Epidermal melanocyte (primary cell): ENCODE measurements around the gene KRT3.
"Not testable (repeated sequence)": the region's sequence is repeated elsewhere in the genome, so short reads cannot be mapped to it uniquely, and the experiment has no call there.

Source experiments
- DNase-seq: peaks from one replicate; pipeline ENCODE4 v3.0.0; 2011; ENCODE audit warnings: low spot score; ENCODE audit not compliant: insufficient read length

Gene KRT3

DNA sequence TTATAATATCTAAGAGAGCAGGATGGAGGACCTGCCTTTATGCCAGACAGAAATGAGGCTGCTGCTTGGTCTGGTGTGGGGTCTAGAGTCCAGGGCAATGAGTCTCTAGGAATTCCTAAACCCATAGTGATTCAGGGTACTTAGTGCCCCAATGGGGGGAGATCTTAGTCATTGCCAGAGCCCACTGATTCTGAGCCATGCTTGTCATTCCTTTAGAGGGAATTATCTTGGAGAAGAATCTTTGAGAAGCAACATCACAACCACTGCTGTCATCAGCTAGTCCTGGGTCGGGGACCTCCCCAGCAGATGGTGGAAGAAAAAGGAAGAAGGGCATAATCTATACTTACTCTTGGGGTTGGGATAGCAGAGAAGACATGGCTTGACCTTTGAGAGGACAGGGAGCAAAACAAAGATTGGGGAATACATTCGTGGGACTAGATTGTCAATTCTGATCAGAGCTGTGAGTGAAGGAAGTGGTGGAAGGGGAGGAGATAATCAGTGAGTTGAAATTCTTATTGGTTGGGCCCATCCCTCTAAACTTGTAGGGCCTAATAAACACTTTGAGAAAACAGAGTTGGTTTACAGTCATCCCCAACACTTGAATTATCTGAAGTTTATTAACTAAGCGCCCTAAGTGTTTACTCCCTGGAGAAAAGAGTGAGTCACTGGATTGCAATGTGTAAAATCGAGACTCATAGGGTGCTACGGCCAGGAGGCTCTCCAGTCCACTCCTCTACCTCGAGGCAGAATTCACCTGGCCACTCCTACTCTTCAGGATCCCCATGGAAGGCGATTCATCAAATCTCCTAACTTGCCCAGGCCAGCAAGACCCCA, 3.0 kb upstream of the KRT3 start:
- no peak for DNase-seq

GRCh38 chr12:52798003-52798670, 2.2 kb upstream of the KRT3 start:
- no peak for DNase-seq

DNA sequence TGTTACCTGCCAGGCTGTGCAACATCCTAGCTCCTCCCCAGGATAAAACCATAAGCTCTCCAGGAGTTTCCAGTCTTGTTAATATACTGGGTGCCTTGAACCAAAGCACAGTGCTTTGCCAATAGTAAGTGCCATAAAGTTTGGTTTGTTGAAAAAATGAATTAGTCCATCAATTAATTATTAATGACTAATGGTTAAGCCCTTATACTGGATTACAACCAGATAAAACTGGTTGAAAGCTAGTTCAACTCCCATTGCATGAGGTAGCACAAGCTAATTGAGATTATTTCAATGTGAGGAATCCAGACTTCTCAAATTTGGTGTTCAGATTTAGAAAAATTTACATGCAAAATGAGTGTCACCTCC, 1.6 kb upstream of the KRT3 start:
- DNase-seq: no peak

GRCh38 chr12:52796839-52797528, 1.1 kb upstream of the KRT3 start:
- no peak for DNase-seq

- DNase-seq: no peak
Measured at GRCh38 chr12:52796429-52796794, 495 bp upstream of the KRT3 start.

DNA sequence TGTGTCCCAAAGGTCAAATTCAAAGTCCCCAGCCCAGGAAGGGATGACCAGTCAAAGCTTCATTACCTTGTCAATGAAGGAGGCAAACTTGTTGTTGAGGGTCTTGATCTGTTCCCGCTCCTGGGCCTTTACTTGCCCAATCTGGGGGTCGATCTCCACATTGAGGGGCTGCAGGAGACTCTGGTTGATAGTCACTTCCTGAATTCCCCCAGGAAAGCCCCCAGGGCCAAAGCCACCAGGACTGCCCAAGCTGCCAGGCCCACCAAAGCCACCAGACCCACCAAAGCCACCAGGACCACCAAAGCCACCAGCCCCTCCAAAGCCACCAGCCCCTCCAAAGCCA, 614 bp downstream of the KRT3 start:
- DNase-seq: not testable (repeated sequence)

DNA sequence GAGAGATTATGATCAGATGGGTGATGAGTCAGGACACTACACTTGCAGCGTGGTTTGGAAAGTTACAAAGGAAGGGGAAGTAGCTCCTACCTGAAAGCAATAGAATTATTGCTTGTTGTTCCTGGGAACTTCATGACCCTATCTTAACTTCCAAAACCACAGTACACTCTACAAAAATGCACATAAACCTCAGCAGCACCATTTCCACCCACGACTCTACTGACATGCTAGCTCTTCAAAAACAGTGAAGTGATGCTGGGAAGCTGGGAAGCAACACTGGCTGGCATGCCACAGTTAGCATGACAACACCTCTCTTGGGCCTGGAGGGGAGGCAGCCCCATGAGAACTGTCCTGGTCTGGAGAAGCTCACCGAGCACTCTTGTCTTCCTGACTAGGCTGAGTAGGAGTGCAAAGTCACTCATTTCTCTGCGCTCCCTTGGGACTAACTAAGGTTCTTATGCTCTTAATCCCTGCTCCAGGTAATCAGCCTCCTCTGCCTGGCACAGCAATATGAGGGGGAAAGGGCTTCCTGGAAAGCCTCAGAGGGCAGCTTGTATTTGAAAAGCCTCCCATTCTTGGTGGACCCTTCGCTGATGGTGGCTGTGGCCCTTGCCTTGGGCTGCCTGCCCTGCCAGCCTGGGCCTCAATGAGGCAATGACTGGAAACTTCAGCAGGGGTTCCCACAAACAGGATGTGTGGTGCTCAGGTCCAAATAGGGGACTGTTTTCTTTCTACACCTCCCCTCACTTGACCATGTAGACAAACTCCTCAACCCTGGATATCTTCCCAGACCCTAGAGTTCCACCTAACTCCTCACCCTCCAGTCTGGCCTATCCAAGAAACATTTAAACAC, 1.2 kb downstream of the KRT3 start:
- DNase-seq: no peak

GRCh38 chr12:52792185-52793029, 3.5 kb downstream of the KRT3 start:
- DNase-seq: no peak

GRCh38 chr12:52791271-52792184, 4.4 kb downstream of the KRT3 start:
- DNase-seq: no peak

- DNase-seq: no peak
Measured at GRCh38 chr12:52790427-52791270, 5.3 kb downstream of the KRT3 start.

- DNase-seq: no peak
Measured at GRCh38 chr12:52789637-52790426, 6.1 kb downstream of the KRT3 start.

DNA sequence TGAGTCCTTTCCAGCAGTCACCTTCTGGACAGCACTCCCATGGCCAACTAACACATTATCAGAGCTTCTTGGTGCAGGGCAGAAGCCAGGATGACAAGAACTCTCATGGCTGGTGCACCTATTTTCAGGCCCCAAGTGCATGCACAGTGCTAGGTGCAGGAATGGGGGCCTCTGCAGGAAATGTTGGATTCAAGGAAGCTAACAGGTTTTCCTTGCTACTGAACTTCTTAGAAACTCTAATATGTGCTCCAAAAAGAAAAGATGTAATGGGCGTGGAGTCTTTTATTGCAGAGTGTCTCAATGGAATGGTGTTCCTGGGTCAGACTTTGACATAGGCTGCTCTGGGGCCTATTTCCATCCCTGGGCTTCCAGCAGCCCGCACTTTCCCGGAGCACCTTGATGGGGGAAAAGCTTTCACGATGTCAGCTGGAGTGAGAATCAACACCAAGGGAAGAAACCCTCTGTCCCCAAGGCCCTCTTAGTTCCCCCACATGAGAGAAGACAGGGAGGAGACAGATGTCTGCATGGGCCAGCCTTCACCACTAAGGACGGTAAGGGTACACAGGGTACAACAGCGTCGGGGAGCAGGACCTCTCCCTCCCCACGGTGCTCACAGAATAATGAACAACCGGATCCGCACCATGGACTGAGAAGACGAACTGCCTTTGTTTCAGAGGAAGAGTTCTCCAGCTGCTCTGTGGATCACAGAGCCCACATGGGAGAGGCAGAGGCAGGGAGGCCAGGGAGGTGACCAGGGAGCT, 6.9 kb downstream of the KRT3 start:
- no peak for DNase-seq

DNA sequence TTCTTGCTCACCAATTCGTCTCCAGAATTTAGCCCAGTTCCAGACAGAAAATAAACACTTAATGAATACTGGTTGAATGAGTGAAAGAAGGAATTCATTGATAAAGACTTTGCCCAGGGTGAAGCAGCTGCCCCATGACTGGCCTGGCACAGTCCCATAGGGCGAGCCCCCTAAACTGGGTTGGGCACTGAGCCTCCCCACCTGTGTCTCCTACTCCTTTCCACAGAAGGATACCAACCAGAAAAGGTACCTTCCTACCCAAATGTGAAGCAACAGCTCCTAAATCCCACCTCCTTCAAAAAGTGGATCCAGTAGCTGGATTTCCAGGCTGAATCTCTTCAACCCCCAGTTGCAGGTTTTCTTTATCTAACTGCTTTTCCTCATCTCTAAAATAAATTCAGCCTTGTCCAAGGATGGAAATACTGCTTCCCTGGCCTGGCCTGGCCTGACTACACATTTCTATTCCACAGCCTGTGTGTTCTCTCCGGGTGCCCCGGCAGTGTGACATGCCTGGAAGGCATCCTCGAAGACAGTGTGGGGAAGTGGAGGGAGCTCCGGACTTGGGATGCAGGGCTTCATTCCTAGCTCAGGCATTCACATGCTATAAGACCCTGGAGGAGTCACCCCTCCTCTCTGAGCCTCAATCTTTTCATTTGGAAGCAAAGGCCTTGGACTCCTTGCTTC, 7.6 kb downstream of the KRT3 start:
- DNase-seq: no peak

DNA sequence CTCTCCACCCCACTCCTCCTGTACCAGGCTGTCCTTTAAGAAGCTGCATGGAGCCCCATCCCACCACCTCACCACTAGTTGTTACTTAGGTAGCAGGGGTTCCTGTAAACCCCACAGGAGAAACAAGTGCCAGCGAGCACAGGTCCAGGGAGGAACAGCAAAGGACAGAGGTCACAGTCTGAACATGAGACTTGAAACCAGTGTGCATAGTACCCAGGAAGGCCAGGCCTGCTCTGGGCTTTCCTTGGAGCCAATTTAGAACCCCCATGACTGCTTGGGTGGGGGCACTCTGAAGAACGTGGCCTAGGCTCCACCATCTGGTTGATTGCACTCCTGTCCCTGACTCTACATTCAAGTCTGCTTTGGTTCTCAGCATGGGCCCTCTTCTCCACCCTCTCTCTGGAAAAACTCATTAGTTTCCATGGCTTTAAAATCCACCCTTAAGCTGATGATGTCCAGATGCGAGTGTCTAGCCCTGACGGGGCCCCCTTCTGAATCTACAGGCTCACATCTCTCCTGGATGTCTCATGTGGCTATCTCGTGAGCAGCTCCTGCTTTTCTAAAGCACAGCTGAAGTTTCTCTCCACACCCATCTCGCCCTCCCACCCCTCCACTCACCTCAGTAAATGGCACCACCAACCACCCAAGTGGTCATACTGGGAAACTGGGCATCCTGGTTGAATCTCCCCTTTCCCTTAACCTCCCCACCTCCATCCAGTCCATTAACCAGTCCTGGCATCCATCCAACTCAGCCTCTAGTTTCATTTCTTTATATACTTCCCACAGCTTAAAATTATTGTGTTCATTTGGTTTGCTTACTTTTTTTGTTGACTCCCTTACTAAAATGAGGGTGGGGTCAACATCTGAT, 8.4 kb downstream of the KRT3 start:
- DNase-seq: no peak

GRCh38 chr12:52784909-52785308, 11.0 kb downstream of the KRT3 start:
- DNase-seq: no peak
